Activated gamma-delta T cell (primary cell): ENCODE results near the gene GJA10.

Experiments used
- DNase-seq: peaks from one replicate; lab custom pipeline; 2025; lab: John Stamatoyannopoulos, UW

The GJA10 gene

GRCh38 chr6:89917216-89917615 is 22.9 kb downstream of the GJA10 start:
- DNase-seq, result no peak

GRCh38 chr6:89917801-89918366 is 23.6 kb downstream of the GJA10 start:
- DNase-seq, result no peak

DNA sequence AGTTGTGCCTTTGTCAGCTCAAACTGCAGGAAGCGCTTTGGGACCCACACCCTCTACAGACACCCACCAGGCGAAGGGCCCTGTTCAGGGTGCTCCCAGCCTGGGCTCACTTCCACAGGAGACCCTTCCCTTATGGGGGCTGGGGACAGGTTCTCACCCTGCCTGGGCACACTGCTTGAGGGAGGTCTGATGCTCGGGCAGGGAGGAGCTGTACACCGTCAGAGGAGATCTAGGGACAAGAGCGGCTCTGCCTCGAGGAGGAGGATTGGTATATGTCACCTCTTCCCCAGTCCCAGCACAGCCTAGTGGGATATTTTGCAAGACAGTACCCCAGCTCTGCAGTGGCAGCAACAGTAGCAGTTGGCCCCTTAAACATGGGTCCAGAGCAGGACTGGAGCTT is 26.9 kb downstream of the GJA10 start:
- no peak for DNase-seq

- DNase-seq, result no peak
Measured at GRCh38 chr6:89921691-89922090, 27.4 kb downstream of the GJA10 start.

DNA sequence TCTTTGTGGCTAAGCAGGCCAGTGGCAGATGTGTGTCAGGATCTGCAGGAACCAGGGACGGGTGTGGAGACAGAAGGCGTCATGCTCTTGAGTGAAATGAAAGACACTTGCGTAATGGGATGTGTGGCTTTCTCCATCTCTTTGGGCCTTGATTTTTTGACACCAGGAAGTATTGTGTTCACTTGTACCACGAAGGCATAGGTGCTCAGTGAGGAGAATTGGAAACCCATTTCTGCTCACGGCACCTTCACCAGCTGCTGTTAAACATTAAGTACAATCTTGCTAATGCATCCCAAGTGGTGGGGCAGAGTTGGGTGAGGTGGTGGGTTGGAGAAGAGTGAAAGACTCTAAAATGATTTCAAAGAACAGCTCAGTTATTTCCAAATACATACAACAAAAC is 30.0 kb downstream of the GJA10 start:
- DNase-seq, result no peak

- DNase-seq, result no peak
Measured at GRCh38 chr6:89925826-89926225, 31.6 kb downstream of the GJA10 start.

DNA sequence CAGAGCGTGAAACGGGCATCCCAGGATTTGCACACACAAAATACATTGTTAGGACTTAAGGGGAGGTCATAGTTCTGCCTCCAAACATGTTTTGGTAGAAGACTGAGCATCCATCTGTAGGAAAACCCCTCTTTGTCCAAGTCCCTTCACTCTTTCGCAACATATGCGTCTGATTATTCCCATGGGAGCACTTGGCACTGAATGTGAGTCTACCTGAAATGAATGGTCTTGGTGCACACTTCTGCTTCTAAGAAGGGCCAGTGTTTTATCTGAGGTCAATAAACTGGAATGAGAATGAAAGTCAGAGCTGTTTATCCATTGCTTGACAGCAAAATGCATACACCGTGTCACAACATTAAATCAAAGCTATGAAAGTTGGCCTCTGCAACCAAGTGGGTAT is 33.0 kb downstream of the GJA10 start:
- no peak for DNase-seq

GRCh38 chr6:89927791-89928550 is 33.7 kb downstream of the GJA10 start:
- no peak for DNase-seq

GRCh38 chr6:89928604-89929003 is 34.3 kb downstream of the GJA10 start:
- DNase-seq, result no peak

GRCh38 chr6:89930789-89931188 is 36.5 kb downstream of the GJA10 start:
- no peak for DNase-seq

GRCh38 chr6:89932245-89932802 is 38.1 kb downstream of the GJA10 start:
- no peak for DNase-seq

- no peak for DNase-seq
Measured at GRCh38 chr6:89934685-89935366, 40.6 kb downstream of the GJA10 start.

DNA sequence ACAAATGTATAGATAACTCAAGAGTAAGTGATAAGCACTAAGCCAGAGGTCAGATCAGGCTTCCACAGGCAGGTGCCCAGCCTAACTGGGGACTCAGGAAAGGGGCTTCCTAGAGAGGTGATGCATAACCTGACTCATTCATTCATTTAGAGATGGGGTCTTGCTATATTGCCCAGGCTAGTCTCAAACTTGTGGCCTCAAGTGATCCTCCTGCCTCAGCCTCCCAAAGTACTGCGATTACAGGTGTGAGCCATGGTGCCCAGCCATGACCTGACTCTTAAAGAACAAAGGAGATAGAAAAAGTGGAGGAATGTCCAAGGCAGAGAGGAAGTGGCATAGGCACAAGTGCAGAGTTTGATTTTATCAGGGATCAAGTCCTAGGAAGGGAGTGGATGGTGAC is 41.9 kb downstream of the GJA10 start:
- no peak for DNase-seq

DNA sequence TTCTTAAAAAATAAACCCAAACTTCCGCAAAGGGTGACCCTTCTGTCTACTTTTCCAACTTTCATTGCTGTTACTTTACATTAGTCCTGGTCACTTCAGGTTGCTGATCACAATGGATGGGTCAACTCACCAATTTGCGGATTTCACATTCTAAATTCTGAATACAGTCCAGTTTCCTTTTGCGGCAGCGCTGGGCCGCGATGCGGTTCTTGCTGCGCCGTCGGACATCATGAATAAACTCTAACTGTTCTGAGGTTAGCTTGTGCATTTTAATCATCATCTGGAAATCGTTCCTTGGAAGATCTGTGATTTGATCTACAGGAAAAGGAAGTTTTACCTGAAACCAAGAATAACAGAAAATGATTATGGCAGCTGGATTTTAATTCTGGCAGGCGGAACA is 43.7 kb downstream of the GJA10 start:
- DNase-seq, result no peak

- no peak for DNase-seq
Measured at GRCh38 chr6:89939144-89939543, 44.9 kb downstream of the GJA10 start.

DNA sequence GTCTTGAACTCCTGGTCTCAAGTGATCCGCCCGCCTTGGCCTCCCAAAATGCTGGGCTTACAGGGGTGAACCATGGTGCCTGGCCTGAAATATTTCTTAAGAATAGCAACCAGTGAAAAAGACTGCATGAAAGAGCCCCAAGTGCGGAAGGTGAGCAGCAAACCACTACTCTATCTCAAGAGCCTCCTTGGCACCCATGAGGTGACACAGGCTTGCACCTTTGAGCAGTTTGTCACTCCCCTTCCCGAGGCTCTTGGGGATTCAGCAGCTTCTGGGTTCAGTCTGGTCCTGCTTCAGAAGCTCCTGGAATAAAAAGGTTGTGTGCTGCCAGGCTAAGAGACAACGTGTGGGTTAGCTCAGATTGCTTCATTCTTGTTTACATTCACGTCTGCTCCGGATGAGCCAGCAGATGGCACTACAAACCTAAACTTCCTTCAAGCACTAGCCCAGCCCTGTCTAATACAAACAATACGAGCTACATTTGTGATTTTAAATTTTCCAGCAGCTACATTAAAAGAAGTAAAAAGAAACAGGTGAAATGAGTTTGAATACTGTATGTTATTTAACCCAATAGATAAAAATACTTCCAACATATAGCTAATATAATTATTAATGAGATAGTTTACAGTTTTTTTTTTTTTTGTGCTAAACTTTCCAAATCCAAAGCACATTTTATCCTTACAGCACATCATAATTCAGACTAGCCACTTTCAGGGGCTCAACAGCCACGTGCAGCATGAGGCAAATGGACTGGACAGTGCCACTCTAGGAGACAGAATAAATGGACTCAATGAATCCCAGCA is 46.2 kb downstream of the GJA10 start:
- no peak for DNase-seq

DNA sequence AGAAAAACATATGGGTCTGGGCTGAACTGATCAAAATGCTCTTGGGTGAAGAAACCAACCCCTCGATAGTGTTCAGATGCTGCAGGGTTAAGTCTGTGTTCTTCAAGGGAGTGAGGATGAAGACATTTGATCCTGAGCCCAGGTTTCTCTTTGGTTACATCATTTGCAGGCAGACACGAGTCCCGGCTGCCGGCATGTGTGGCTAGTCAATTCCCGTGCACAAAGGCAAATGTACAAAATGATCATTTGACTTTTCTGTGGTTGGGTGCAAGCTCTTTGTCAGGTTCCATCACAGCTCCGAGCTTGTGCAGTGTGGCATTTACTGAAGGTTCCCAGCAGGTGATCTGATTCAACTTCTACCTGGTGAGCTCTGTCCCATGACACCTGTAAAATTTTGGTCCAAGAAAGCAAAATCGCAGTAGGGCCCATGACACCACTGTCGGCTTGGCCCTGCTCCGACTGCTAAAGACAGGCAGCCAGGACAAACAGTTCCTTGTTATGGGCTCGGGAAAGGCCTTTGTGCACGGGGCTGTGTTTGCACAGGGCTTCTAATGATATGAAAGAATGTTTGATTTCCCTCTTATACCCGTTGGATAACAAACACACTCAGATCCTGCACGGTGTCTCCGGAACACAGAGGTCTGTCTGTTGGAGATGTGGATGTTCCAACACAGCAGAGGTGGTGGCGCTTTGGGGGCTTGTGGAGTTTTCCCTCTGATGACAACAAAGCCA is 46.9 kb downstream of the GJA10 start:
- DNase-seq, result no peak

GRCh38 chr6:89941763-89942497 is 47.7 kb downstream of the GJA10 start:
- no peak for DNase-seq

DNA sequence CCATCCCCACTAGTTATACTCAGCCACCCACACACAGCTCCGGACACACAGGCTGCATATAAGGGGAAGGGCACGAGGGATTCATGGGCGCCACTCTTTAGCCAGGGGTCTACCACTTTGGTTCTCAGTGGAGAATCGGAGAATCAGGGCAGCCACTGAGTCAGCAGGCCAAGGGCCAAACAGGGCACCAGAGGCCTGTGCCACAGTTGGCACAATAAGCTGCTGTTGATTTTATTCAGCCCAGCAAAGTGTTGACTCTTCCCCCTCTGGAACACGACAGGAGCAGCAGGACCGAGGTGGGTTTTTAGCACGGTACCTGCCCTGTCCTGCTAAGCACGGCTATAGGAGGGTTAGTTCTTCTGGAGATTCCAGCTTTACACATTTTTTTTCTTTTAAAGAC is 48.3 kb downstream of the GJA10 start:
- DNase-seq, result no peak

- DNase-seq, result no peak
Measured at GRCh38 chr6:89944181-89944755, 50.0 kb downstream of the GJA10 start.
